ENCODE data around the gene NPAS2.

The NPAS2 gene

DNA sequence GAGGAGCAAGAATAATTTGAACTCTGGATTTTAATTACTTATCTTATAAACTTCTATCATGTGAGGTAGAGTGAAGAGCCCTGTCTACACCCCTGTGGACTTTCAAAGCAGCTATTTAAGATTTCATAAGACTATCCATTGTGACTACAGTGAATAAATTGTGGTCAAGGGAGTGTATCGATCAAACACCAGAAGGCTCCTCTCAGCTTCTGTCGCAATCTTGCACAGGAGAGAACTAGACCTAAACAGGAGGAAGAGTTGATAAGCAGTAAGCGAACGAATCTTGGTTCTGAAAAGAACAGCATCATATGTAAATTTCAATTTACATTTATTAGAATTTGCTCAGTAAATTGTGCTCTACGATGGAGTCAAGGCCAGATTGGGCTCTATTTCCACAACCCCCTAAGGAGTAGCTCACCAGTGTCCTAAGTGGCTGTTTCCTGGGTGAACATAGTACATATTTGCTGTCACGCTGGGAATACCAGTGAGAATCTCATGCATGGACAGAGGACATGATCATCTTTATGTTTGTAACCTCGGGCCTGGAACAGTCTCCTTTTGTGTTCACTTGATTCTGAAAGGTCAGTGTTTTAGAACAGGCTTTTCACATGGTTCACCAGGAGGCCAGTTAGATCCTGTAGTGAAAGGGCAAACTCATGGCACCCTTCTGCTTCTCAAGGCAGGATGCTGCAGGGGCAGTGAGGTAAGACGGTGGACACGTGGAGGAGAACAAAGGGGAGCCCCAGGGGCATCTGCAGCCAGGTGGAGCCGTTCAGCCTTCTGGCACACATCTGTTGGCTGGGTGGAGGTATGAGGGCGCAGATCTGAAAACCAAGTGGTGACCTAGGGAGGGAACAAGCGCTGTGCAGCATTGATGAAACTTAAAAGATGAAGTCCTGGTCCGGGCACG, 33.3 kb downstream of the NPAS2 start:
- in situ Hi-C loops (cut with MboI; ENCODE audit: low sequenced_read_pairs) = no loop called here

GRCh38 chr2:100853909-100854810, 34.2 kb downstream of the NPAS2 start:
- in situ Hi-C loops (cut with MboI; ENCODE audit: low sequenced_read_pairs) = no loop called here

DNA sequence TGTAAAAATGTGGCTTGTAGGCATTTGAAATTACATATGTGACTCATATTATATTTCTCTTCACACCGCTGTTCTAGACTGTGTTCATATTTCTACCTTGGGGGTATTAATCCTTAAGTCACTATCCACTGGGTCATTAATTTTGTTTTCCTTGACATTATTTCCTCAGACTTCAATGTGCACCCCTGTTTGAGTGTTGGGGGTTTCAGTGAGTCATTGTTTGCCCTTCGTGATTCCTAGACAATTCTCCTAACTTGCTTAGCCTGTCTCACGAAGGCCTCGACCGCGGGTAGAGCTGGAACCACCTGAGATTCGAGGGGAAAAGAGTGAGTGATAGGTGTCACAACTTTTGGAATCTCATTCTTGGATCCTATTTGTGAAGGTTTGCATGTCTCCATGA, 35.1 kb downstream of the NPAS2 start:
- in situ Hi-C loops (cut with MboI; ENCODE audit: low sequenced_read_pairs) = no loop called here

- in situ Hi-C loops (cut with MboI; ENCODE audit: low sequenced_read_pairs) = no loop called here
These were observed 35.7 kb downstream of the NPAS2 start for GRCh38 chr2:100855606-100856005.

- in situ Hi-C loops (cut with MboI; ENCODE audit: low sequenced_read_pairs) = no loop called here
These were observed 36.8 kb downstream of the NPAS2 start for GRCh38 chr2:100856732-100857131.

GRCh38 chr2:100857341-100857740, 37.4 kb downstream of the NPAS2 start:
- in situ Hi-C loops (cut with MboI; ENCODE audit: low sequenced_read_pairs) = no loop called here

DNA sequence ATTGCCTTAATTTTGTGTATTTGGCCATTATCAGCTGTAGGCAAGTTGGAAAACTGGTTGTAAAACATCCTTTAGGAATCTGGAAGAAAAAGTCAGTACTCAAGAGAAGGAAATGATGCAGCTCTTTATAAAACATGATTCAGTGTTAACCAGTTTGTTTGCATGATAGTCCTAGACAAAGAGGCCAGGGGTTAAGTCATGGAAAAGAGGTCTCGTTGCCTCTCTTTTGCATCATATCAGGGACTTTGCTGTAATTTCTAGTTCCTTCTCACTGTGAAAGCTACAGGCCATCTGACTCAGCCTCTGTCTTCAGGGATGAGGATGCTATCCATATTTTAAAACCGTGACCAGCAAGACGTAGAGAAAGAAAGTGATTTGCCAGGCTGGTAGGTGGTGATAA, 38.0 kb downstream of the NPAS2 start:
- in situ Hi-C loops (cut with MboI; ENCODE audit: low sequenced_read_pairs) = no loop called here

- in situ Hi-C loops (cut with MboI; ENCODE audit: low sequenced_read_pairs) = no loop called here
These were observed 40.0 kb downstream of the NPAS2 start for GRCh38 chr2:100859902-100860301.

- in situ Hi-C loops (cut with MboI; ENCODE audit: low sequenced_read_pairs) = no loop called here
These were observed 41.4 kb downstream of the NPAS2 start for GRCh38 chr2:100861340-100861739.

DNA sequence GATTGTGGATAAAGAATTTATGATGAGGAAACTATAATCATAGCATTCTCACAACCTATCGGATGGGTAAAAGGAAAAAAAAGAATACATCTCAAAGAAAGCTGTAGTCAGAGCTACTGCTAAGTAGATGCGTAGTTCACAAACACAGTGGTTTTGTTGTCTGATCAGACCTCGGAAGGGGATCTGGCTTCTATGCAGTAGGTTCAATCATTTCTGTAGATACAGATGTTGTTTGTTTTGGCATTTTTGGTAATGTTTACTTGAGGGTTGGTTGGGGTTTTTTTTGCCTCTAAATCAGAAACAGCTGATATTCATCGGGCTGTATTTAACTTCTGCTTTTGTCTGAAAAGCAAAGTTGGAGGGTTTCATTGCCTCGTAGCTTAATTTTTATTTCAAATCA, 42.1 kb downstream of the NPAS2 start:
- in situ Hi-C loops (cut with MboI; ENCODE audit: low sequenced_read_pairs) = no loop called here

DNA sequence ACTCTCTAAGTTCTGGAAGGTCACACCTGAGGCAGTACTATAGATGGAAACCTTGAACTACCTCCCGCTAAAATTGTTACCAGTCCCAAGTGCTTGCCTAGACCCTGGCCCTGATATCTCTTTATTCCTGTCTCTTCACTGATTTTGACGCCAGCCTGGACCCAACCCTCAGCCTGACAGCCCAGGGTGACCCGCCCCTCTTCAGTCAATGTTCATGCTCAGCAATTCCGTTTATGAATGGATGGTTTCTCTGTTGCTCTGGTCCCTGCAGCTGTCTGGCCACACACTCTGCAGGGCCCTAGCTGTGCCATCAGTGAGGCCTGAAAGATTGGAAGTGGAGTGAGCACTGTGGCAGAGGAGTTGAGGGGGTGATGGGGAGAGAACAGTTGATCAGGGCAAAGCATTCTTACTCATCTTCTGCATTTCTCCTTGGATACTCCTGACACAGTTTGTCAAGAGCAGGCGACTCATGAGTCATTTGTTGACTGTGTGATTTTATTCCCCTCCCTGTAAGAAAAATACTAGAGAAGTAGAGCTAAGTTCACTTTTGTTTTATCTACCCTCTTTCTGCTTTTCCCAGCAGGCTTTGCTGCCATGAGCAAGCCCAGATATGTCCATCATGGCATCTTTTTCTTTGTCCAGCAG, 46.0 kb downstream of the NPAS2 start:
- in situ Hi-C loops (cut with MboI; ENCODE audit: low sequenced_read_pairs) = no loop called here

GRCh38 chr2:100868083-100868482, 48.1 kb downstream of the NPAS2 start:
- in situ Hi-C loops (cut with MboI; ENCODE audit: low sequenced_read_pairs) = no loop called here

- in situ Hi-C loops (cut with MboI; ENCODE audit: low sequenced_read_pairs) = no loop called here
These were observed 49.2 kb downstream of the NPAS2 start for GRCh38 chr2:100869120-100869519.

- in situ Hi-C loops (cut with MboI; ENCODE audit: low sequenced_read_pairs) = no loop called here
These were observed 51.0 kb downstream of the NPAS2 start for GRCh38 chr2:100870652-100871531.

- in situ Hi-C loops (cut with MboI; ENCODE audit: low sequenced_read_pairs) = no loop called here
These were observed 55.7 kb downstream of the NPAS2 start for GRCh38 chr2:100875516-100876230.

DNA sequence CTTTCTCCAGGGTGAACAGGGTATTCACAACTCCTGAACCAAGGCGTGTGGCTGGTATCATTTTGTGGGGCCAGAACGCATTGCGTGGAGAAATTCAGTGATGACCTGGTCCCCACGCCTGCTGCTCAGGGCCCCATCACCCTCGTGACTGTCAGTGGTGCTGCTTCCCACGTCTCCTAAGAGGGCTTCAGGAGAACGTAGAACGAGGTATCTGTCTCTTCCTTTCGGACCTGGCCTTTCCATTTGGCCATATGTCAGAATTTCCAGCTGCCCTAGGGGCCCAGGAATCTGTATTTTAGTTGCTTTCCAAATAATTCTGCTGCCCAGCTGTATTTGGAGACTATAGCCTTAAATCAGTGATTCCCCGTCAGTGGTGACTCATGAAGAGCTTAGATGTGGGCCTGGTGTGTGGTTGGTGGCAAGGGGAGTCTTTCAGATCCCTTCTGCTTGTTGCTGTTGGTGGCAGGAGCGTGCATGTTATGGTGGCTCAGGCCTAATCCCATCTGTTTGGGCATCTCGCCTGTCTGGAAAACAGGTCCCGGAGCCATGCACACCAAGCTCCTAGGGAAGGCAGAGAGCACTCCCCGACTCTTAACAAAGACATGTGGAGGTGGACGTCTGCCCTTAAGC, 56.4 kb downstream of the NPAS2 start:
- in situ Hi-C loops (cut with MboI; ENCODE audit: low sequenced_read_pairs) = no loop called here

DNA sequence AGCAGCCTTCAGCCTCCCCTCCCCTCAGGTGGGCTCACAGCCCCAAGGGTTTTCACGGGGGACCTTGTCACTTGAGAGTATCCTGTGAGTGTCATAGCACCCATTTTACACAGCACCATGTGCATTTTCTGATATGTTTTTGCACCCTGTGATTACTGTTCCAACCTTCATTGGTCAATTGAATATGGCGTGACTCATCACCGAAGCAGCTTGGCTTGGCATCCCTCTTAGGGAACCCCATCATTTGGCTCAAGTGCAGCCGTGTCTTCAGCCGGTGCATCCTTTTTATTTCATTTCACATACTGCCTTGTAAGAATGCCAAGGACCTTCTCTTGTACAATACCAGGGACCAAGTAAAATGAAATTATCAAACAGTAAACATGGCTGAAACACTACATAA, 57.6 kb downstream of the NPAS2 start:
- in situ Hi-C loops (cut with MboI; ENCODE audit: low sequenced_read_pairs) = no loop called here

GRCh38 chr2:100878000-100878791, 58.3 kb downstream of the NPAS2 start:
- in situ Hi-C loops (cut with MboI; ENCODE audit: low sequenced_read_pairs) = no loop called here

All from HL-60/S4 treated with retinoic acid at 250 ng/mL for 4 days and 3 days (cell line).